Naive thymus-derived CD4-positive, alpha-beta T cell (primary cell): ENCODE data around the gene CUL4A. TPM values are rescaled to one million over a fixed set of nuclear protein-coding genes. Genes with fewer than 3 reads are reported as not detected.
A peak's percentile ranks its signal among the peaks of the same experiment; 100 is the strongest.

ENCODE experiments used
- ATAC-seq: fragments of 150-1000 bp; cut with Tn5 transposase; 2 replicates; pipeline ENCODE4 v1.10.0; 2021; ENCODE audit warnings: mild to moderate bottlenecking, moderate library complexity
- CTCF ChIA-PET: fragments of 350-600 bp; sonication (Branson Sonifier 250); formaldehyde crosslinking; loops from one replicate; lab custom pipeline; 2021; ENCODE audit warnings: antibody characterized with exemption; lab: Charles Lee
- POLR2A ChIA-PET: fragments of 350-600 bp; sonication (Branson Sonifier 250); formaldehyde crosslinking; loops from one replicate; lab custom pipeline; 2021; ENCODE audit warnings: antibody characterized with exemption, inconsistent platforms; lab: Charles Lee
- DNase-seq, 9 donors: peaks; one replicate each; pipeline versions ENCODE4 v3.0.0 to v3.0.0-alpha.2; 2020 to 2022; ENCODE audit warnings: mixed read lengths in 1 of 9
- H3K27ac ChIP-seq: one replicate; pipeline ENCODE4 v1.7.0; 2013; ENCODE audit warnings: mild to moderate bottlenecking, low read depth, low read length, moderate library complexity
- H3K27me3 ChIP-seq, 2 donors: one replicate each; pipeline ENCODE4 v1.7.0; 2013; ENCODE audit warnings: low read length in 2 of 2, mild to moderate bottlenecking in 2 of 2, moderate library complexity in 2 of 2; ENCODE audit not compliant: control insufficient read depth in 2 of 2, insufficient read depth in 2 of 2
- H3K36me3 ChIP-seq, 3 experiments: 1 replicate in 2 of 3; 2 replicates in 1 of 3; pipeline ENCODE4 v1.7.0; 2013; ENCODE audit warnings: low read length in 3 of 3, mild to moderate bottlenecking in 3 of 3, moderate library complexity in 1 of 3; ENCODE audit not compliant: insufficient read depth in 3 of 3, control insufficient read depth in 2 of 3
- H3K4me1 ChIP-seq, 2 donors: one replicate each; pipeline ENCODE4 v1.7.0; 2013; ENCODE audit warnings: low read length in 2 of 2, mild to moderate bottlenecking in 2 of 2, moderate library complexity in 1 of 2; ENCODE audit not compliant: control insufficient read depth in 2 of 2, insufficient read depth in 2 of 2
- H3K4me3 ChIP-seq: 2 replicates; pipeline ENCODE4 v1.7.0; 2013; ENCODE audit warnings: mild to moderate bottlenecking, low read length
- H3K9me3 ChIP-seq, 3 experiments: 1 replicate in 2 of 3; 2 replicates in 1 of 3; pipeline ENCODE4 v1.7.0; 2013; ENCODE audit warnings: low read length in 3 of 3; ENCODE audit not compliant: control insufficient read depth in 2 of 3
- H3K27ac Mint-ChIP-seq, 9 donors: one replicate each; pipeline ENCODE4 v1.8.0; 2020 to 2022; ENCODE audit warnings: mixed read lengths in 9 of 9, mild to moderate bottlenecking in 8 of 9, moderate library complexity in 5 of 9, inconsistent platforms in 2 of 9
- H3K27me3 Mint-ChIP-seq, 5 donors: one replicate each; pipeline ENCODE4 v1.8.0; 2021 to 2022; ENCODE audit warnings: mixed read lengths in 5 of 5, mild to moderate bottlenecking in 1 of 5
- H3K36me3 Mint-ChIP-seq, 5 donors: one replicate each; pipeline ENCODE4 v1.8.0; 2020 to 2022; ENCODE audit warnings: mixed read lengths in 5 of 5, mild to moderate bottlenecking in 3 of 5, inconsistent platforms in 1 of 5
- H3K4me1 Mint-ChIP-seq, 7 donors: one replicate each; pipeline ENCODE4 v1.8.0; 2020 to 2022; ENCODE audit warnings: mixed read lengths in 7 of 7, mild to moderate bottlenecking in 3 of 7, inconsistent platforms in 1 of 7
- H3K4me3 Mint-ChIP-seq, 10 donors: one replicate each; pipeline ENCODE4 v1.8.0; 2020 to 2022; ENCODE audit warnings: mild to moderate bottlenecking in 10 of 10, mixed read lengths in 10 of 10, moderate library complexity in 6 of 10, inconsistent platforms in 2 of 10
- H3K9me3 Mint-ChIP-seq, 11 donors: one replicate each; pipeline ENCODE4 v1.8.0; 2020 to 2022; ENCODE audit warnings: mixed read lengths in 11 of 11, mild to moderate bottlenecking in 4 of 11, inconsistent platforms in 1 of 11, moderate library complexity in 1 of 11
- intact Hi-C, 2 donors: fragments of 100-400 bp; cut with micrococcal nuclease; formaldehyde crosslinking; loops; one replicate each; pipeline ENCODE4 v1.15.1; 2023
- polyA plus RNA-seq, 2 donors: library from polyadenylated mRNA; unstranded; fragments of 300-500 nt; fragmentation: Illumina TruSeq; gene quantifications; one replicate each; pipeline ENCODE4 v1.2.3, GENCODE V29; 2021
- total RNA-seq, 6 experiments: library from RNA in 5 of 6; stranded (reverse) in 5 of 6; gene quantifications; 1 replicate in 5 of 6; 2 replicates in 1 of 6; pipeline ENCODE4 v1.2.3 and lab custom pipeline; 2021 to 2026

The CUL4A gene
- total and polyA plus RNA-seq, 7 experiments from 2014 or later, result 35.0 to 94.7 (median 77.5) TPM

DNA sequence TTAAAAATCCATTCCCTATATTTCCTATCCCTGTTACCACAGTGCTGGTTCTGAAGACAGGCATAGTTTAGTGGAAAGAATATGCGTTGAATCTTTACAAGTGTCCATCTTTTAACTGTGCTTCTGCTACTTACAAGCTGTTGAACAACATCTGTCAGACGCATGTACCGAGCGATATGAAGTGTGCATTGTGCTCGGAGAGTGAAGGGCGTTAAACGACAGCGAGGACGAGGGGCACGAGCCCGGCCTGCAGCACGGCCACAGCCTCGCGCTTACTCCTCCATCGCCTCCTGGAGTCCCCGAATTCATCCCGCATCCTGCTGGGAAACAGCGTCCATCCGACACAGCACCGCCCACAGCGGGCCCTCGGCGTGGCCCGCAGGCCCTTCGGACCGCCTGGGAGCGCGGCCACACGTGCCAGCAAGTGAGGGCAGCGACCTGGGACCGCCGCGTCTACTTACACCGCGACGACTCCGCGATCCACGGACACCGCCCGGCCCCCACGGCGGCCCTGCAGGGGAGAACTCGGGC, 1.5 kb upstream of the CUL4A start:
- Mint-ChIP-seq H3K27ac (peak overlapping the region; percentile 83 to 95 (median 92)), H3K36me3 (peaks cover 4 to 31% (median 7%) of the 10 kb centered on the region in 5 donors), H3K4me3 (peak overlapping the region; percentile 87 to 94 (median 90)), H3K27me3 (no peaks in the 10 kb centered on the region), H3K4me1 (peaks cover 43 to 75% (median 64%) of the 10 kb centered on the region in 7 donors), H3K9me3 (peaks cover 0 to 5% (median 0%) of the 10 kb centered on the region in 11 donors)
- ATAC-seq (peak; percentile 2), DNase-seq (peak in 2 of 9 donors; percentile 6 to 7)
- no peaks in the 10 kb centered on the region for H3K9me3 ChIP-seq
- intact Hi-C loops, result loop anchor here (1.0 to 10.0 kb wide), 10 partner anchors 31 to 519 kb away; partner anchors contain the start of genes DCUN1D2 (in 2 of the 2), ATP11A (in 1 of the 2), LAMP1 (in 1 of the 2) and MCF2L (in 1 of the 2)
- CTCF ChIA-PET, result no interaction called here
- POLR2A ChIA-PET, result interaction anchor here (0.5 to 3.4 kb wide), 8 partner anchors 21 to 90 kb away, joined by 3 to 23 read pairs (median 6); partner anchors contain the start of gene LAMP1
- H3K27ac ChIP-seq, result peak overlapping the region; percentile 88
- H3K27me3 ChIP-seq, result no peaks in the 10 kb centered on the region
- H3K36me3 ChIP-seq, result peaks cover 0 to 9% (median 0%) of the 10 kb centered on the region in 3 experiments
- H3K4me1 ChIP-seq, result peaks cover 20 to 46% of the 10 kb centered on the region in 2 donors
- peak overlapping the region; percentile 79 for H3K4me3 ChIP-seq

DNA sequence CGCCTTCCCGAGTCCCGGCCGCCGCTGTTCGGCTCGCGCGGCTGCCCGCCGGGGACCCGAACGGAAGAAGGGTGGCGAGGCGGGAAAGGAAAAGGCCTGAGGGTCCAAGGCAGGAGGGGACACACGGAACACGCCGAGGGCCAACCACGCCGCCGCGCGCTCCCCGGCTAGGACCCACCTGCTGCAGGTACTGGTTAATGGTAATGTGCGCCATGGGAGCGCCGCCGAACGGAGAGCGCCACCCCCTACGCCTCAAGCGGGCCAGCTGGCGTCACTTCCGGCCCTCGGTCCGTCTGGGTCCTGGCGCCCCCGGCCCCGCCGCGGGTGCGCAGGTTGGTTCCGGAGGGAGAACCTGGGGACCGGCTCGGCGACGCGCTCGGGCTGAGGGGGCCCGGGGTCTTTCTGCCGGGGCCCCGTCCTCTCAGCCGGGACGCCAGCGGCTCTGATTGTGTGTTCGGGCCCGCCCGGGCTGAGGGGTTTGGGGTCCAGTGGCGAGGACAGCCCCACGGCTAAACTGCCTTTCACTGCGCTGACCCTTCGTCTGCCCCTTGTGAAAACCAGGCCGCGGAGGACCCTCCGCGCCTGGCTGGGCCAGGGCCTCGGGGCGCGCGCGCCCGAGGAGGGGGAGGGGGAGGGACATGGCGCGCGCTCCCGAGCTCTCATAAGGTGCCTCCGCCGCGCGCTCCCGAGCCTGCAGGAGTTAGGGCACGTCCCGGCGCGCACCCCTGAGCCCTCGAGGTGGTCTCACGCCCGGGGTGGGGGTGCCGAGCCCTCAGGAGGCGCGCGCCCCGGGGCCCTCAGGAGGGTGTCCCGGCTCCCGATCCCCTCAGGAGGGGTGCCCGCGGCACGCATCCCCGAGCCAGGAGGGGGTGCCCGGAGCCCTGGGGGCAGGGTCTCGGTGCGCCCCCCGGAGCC, 735 bp upstream of the CUL4A start, which contains the start of gene PCID2:
PCID2 (minus strand) TSS at position 249 of the 915 bp plus-strand sequence; CDS start at position 214, 35 bp downstream.
- ChIA-PET CTCF (no interaction called here), POLR2A (interaction anchor here (1.2 to 3.4 kb wide), 10 partner anchors 22 to 239 kb away, joined by 3 to 23 read pairs (median 8); partner anchors contain the start of genes LAMP1 and MCF2L)
- Mint-ChIP-seq H3K9me3 (peaks cover 0 to 5% (median 0%) of the 10 kb centered on the region in 11 donors), H3K27me3 (no peaks in the 10 kb centered on the region), H3K36me3 (peaks cover 4 to 30% (median 7%) of the 10 kb centered on the region in 5 donors), H3K27ac (peak within 1 kb of the TSS; percentile 83 to 95 (median 92)), H3K4me1 (peaks cover 46 to 68% (median 57%) of the 10 kb centered on the region in 7 donors), H3K4me3 (peak within 1 kb of the TSS; percentile 87 to 94 (median 90))
- Histone ChIP-seq H3K4me1 (peaks cover 25 to 46% of the 10 kb centered on the region in 2 donors), H3K36me3 (peaks cover 0 to 9% (median 0%) of the 10 kb centered on the region in 3 experiments), H3K27me3 (no peaks in the 10 kb centered on the region), H3K4me3 (peak within 1 kb of the TSS; percentile 79), H3K27ac (peak within 1 kb of the TSS; percentile 88), H3K9me3 (no peaks in the 10 kb centered on the region)
- intact Hi-C loops, result loop anchor here (1.0 to 10.0 kb wide), 10 partner anchors 32 to 520 kb away; partner anchors contain the start of genes DCUN1D2 (in 2 of the 2), ATP11A (in 1 of the 2), LAMP1 (in 1 of the 2) and MCF2L (in 1 of the 2)
- peak; percentile 87 to 99 (median 93) for DNase-seq
- peak; percentile 81 for ATAC-seq

DNA sequence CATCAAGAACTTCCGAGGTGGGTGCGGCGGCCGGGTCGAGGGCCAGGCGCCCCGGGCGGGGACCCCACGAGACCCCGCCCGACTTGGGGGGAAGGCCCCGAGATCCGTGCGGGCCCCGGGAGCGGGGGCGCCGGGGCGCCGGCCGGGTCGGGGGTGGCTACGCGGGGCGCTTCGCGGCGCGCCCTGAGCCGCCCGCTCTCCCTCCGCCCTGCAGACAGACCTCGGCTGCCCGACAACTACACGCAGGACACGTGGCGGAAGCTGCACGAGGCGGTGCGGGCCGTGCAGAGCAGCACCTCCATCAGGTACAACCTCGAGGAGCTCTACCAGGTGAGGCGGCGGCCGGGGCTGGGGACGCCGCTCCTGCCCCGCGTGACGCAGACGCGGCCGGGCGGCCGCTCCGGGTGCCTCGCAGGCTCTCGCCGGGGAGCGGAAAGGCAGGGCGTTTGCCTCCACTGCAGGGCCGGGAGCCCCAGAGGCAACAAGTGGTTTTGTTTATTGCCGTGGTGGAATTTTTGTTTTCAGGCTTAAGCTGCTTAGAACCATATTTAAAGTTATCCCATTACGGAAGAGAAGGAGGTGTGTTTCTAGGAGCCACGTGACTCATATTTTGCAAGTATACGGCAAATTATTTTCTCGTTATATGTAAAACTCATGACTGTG, 477 bp downstream of the CUL4A start:
- Histone ChIP-seq H3K27me3 (no peaks in the 10 kb centered on the region), H3K4me3 (peak overlapping the region; percentile 58), H3K36me3 (peaks cover 0 to 9% (median 0%) of the 10 kb centered on the region in 3 experiments), H3K27ac (peak overlapping the region; percentile 81), H3K9me3 (no peaks in the 10 kb centered on the region), H3K4me1 (peaks cover 36 to 53% of the 10 kb centered on the region in 2 donors)
- Mint-ChIP-seq H3K9me3 (peaks cover 0 to 5% (median 0%) of the 10 kb centered on the region in 11 donors), H3K27me3 (no peaks in the 10 kb centered on the region), H3K36me3 (peaks cover 4 to 32% (median 7%) of the 10 kb centered on the region in 5 donors), H3K4me1 (peaks cover 41 to 58% (median 55%) of the 10 kb centered on the region in 7 donors), H3K27ac (peak overlapping the region; percentile 64 to 93 (median 87)), H3K4me3 (peak overlapping the region; percentile 80 to 88 (median 86))
- CTCF ChIA-PET, result no interaction called here
- ATAC-seq (peak; percentile 73), DNase-seq (peak; percentile 68 to 85 (median 81))
- POLR2A ChIA-PET, result interaction anchor here (1.0 to 3.4 kb wide), 11 partner anchors 23 to 240 kb away, joined by 3 to 19 read pairs (median 7); partner anchors contain the start of genes LAMP1 and MCF2L
- intact Hi-C loops, result loop anchor here (1.0 to 10.0 kb wide), 7 partner anchors 33 to 521 kb away; partner anchors contain the start of genes ATP11A (in 1 of the 2) and LAMP1 (in 1 of the 2)

DNA sequence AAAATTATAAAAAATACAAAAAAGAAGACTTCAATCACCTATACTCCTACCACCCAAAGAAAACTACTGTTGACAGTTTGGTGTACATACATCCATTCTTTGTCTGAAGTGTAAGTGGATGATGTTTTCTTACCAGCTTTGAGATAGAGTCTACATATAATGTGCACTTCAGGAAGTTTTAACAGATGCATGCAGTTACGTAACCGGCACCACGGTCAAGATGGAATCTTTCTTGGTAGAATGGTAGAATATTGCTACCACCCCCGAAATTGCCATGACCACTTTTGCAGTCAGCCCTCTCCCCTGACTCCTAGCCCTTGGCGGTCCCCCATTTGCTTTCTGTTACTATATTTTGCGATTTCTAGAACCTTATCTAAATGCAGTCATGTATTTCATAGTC, 1.4 kb downstream of the CUL4A start:
- Mint-ChIP-seq H3K27me3 (no peaks in the 10 kb centered on the region), H3K36me3 (peaks cover 0 to 25% (median 7%) of the 10 kb centered on the region in 5 donors), H3K9me3 (peaks cover 0 to 5% (median 0%) of the 10 kb centered on the region in 11 donors), H3K4me3 (peak overlapping the region; percentile 64 to 88 (median 80)), H3K4me1 (peaks cover 32 to 48% (median 46%) of the 10 kb centered on the region in 7 donors), H3K27ac (peak overlapping the region in 7 of 9 donors; percentile 28 to 88 (median 76))
- ChIA-PET POLR2A (interaction anchor here (1.5 to 1.9 kb wide), 3 partner anchors 31 to 241 kb away, joined by 3 to 8 read pairs (median 8); partner anchors contain the start of gene MCF2L), CTCF (no interaction called here)
- DNase-seq (no peak), ATAC-seq (no peak)
- H3K36me3 ChIP-seq, result peaks cover 0 to 9% (median 0%) of the 10 kb centered on the region in 3 experiments
- peaks cover 41 to 62% of the 10 kb centered on the region in 2 donors for H3K4me1 ChIP-seq
- H3K27ac ChIP-seq, result peak overlapping the region; percentile 9
- no peaks in the 10 kb centered on the region for H3K9me3 ChIP-seq
- intact Hi-C loops, result loop anchor here in 1 of 2 donors (1.0 to 5.0 kb wide), 3 partner anchors 58 to 181 kb away; partner anchors contain the start of gene LAMP1
- H3K4me3 ChIP-seq, result no peak overlapping the region
- no peaks in the 10 kb centered on the region for H3K27me3 ChIP-seq

DNA sequence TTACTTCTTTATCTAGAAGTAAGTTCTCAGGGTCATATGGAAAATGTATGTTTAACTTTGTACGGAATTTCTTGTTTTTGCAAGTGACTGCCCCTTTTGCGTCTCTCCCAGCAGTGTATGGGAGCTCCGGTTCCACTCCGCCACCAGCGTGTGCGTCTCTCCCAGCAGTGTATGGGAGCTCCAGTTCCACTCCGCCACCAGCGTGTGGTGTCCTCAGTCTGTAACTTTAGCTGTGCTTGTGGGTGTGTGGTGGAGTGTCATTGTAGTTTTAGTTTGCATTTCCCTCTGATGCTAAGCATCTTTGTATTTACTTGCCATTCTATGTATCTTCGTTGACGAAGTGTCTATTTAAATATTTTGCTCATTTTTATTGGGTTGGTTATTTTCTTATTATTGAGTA, 2.4 kb downstream of the CUL4A start:
- H3K27ac Mint-ChIP-seq, result peak overlapping the region in 7 of 9 donors; percentile 9 to 76 (median 65)
- Histone ChIP-seq H3K4me3 (no peak overlapping the region), H3K9me3 (no peaks in the 10 kb centered on the region), H3K27me3 (no peaks in the 10 kb centered on the region), H3K4me1 (peaks cover 36 to 56% of the 10 kb centered on the region in 2 donors), H3K27ac (no peak overlapping the region), H3K36me3 (peaks cover 0 to 6% (median 0%) of the 10 kb centered on the region in 3 experiments)
- CTCF ChIA-PET, result no interaction called here
- H3K9me3 Mint-ChIP-seq, result peaks cover 0 to 5% (median 0%) of the 10 kb centered on the region in 11 donors
- POLR2A ChIA-PET, result no interaction called here
- DNase-seq (no peak), ATAC-seq (no peak)
- no peaks in the 10 kb centered on the region for H3K27me3 Mint-ChIP-seq
- intact Hi-C loops, result loop anchor here in 1 of 2 donors (5.0 kb wide), 1 partner anchor 181 kb away; no protein-coding TSS in a partner anchor
- peaks cover 0 to 21% (median 7%) of the 10 kb centered on the region in 5 donors for H3K36me3 Mint-ChIP-seq
- H3K4me3 Mint-ChIP-seq, result peak overlapping the region; percentile 33 to 88 (median 72)
- H3K4me1 Mint-ChIP-seq, result peaks cover 23 to 40% (median 36%) of the 10 kb centered on the region in 7 donors
